ENCODE results near the gene APLP1.
"Not testable (repeated sequence)": the region's sequence is repeated elsewhere in the genome, so short reads cannot be mapped to it uniquely, and the experiment has no call there.

APLP1 gene

GRCh38 chr19:35853038-35853756 lies 15.2 kb upstream of the APLP1 start:
- DNase-seq: no peak

GRCh38 chr19:35856546-35857149 lies 11.7 kb upstream of the APLP1 start, which contains the start of gene KIRREL2:
Gene KIRREL2, plus strand, starts transcription at chr19:35856911. Its CDS starts 209 bp downstream, at chr19:35857120.
- no peak for DNase-seq

- DNase-seq: no peak
Observed at GRCh38 chr19:35858311-35858710, 10.1 kb upstream of the APLP1 start.

- no peak for DNase-seq
Observed at GRCh38 chr19:35859414-35859813, 9.0 kb upstream of the APLP1 start.

- no peak for DNase-seq
Observed at GRCh38 chr19:35860436-35860817, 7.9 kb upstream of the APLP1 start.

GRCh38 chr19:35860818-35861639 lies 7.3 kb upstream of the APLP1 start:
- DNase-seq: no peak

GRCh38 chr19:35861640-35862160 lies 6.7 kb upstream of the APLP1 start:
- DNase-seq: no peak

- no peak for DNase-seq
Observed at GRCh38 chr19:35862528-35862927, 5.8 kb upstream of the APLP1 start.

- no peak for DNase-seq
Observed at GRCh38 chr19:35863018-35863417, 5.4 kb upstream of the APLP1 start.

- DNase-seq: no peak
Observed at GRCh38 chr19:35868823-35869326, 501 bp downstream of the APLP1 start.

- no peak for DNase-seq
Observed at GRCh38 chr19:35869327-35870123, 1.2 kb downstream of the APLP1 start.

- DNase-seq: not testable (repeated sequence)
Observed at GRCh38 chr19:35870124-35870736, 1.9 kb downstream of the APLP1 start.

- DNase-seq: no peak
Observed at GRCh38 chr19:35870798-35871197, 2.4 kb downstream of the APLP1 start.

GRCh38 chr19:35871611-35872010 lies 3.2 kb downstream of the APLP1 start:
- no peak for DNase-seq

- DNase-seq: no peak
Observed at GRCh38 chr19:35872180-35872579, 3.8 kb downstream of the APLP1 start.

- no peak for DNase-seq
Observed at GRCh38 chr19:35874392-35874930, 6.1 kb downstream of the APLP1 start.

GRCh38 chr19:35879068-35879467 lies 10.7 kb downstream of the APLP1 start:
- DNase-seq: no peak

- peak; percentile 90 for DNase-seq
Observed at GRCh38 chr19:35879770-35880317, 11.5 kb downstream of the APLP1 start.

GRCh38 chr19:35882114-35882832 lies 13.9 kb downstream of the APLP1 start:
- DNase-seq: no peak

- no peak for DNase-seq
Observed at GRCh38 chr19:35883882-35884281, 15.5 kb downstream of the APLP1 start.

Measured in right forelimb (tissue), 1 donor.